IMR-90 (cell line): Measurements from ENCODE around the gene AVP. TPM values are rescaled to one million over a fixed set of nuclear protein-coding genes. Genes with fewer than 3 reads are reported as not detected.
"Not testable (repeated sequence)": the region's sequence is repeated elsewhere in the genome, so short reads cannot be mapped to it uniquely, and the experiment has no call there.

ENCODE experiments used
- ATAC-seq: fragments of 200-7000 bp; cut with Tn5 transposase; 2 replicates; pipeline ENCODE4 v1.9.1; 2020; ENCODE audit warnings: low read depth, mild to moderate bottlenecking, moderate library complexity
- BruUV-seq: library from RNA; stranded (reverse); fragments of 400-500 nt; replicated peaks from 2 replicates; lab custom pipeline; 2021; lab: Mats Ljungman, UMichigan
- CTCF ChIA-PET: fragments of 300-600 bp; formaldehyde crosslinking; extraction: SDS; loops from one replicate; lab custom pipeline; 2021; ENCODE audit warnings: antibody characterized with exemption; lab: Yijun Ruan, JAX
- POLR2A ChIA-PET: fragments of 300-600 bp; sonication (Branson Sonifier 250); formaldehyde crosslinking; loops from one replicate; lab custom pipeline; 2022; ENCODE audit warnings: antibody characterized with exemption; ENCODE audit not compliant: unreplicated experiment; lab: Charles Lee
- DNase-seq: peaks from one replicate; pipeline ENCODE4 v3.0.0; 2013
- H2AFZ ChIP-seq: replicated peaks from 2 replicates; pipeline ENCODE3; 2013; ENCODE audit warnings: low read length, mild to moderate bottlenecking; ENCODE audit not compliant: poor library complexity
- H2AK5ac ChIP-seq: 2 replicates; pipeline ENCODE4 v1.6.1; 2013; ENCODE audit warnings: low read depth, low read length, inconsistent platforms
- H2AK9ac ChIP-seq: replicated peaks from 2 replicates; pipeline ENCODE3; 2013; ENCODE audit warnings: mild to moderate bottlenecking, low read depth, low read length, moderate library complexity; ENCODE audit not compliant: poor library complexity
- H2BK120ac ChIP-seq: 2 replicates; pipeline ENCODE4 v1.6.1; 2013; ENCODE audit warnings: low read depth, low read length, inconsistent platforms
- H2BK15ac ChIP-seq: 3 replicates; pipeline ENCODE4 v1.6.1; 2013; ENCODE audit warnings: low read depth, low read length, inconsistent platforms
- H2BK20ac ChIP-seq: 2 replicates; pipeline ENCODE4 v1.6.1; 2013; ENCODE audit warnings: low read depth, mild to moderate bottlenecking, inconsistent platforms, low read length, moderate library complexity
- H2BK5ac ChIP-seq: 2 replicates; pipeline ENCODE4 v1.6.1; 2013; ENCODE audit warnings: mild to moderate bottlenecking, low read depth, low read length, inconsistent platforms; ENCODE audit not compliant: poor library complexity, severe bottlenecking
- H3K14ac ChIP-seq: replicated peaks from 2 replicates; pipeline ENCODE4 v1.6.1; 2013; ENCODE audit warnings: low read depth, low read length, inconsistent platforms
- H3K18ac ChIP-seq: 2 replicates; pipeline ENCODE4 v1.6.1; 2013; ENCODE audit warnings: low read depth, low read length, control low read depth
- H3K23ac ChIP-seq: 2 replicates; pipeline ENCODE4 v1.6.1; 2013; ENCODE audit warnings: low read depth, low read length, inconsistent platforms
- H3K27ac ChIP-seq: 2 replicates; pipeline ENCODE4 v1.5.1; 2013; ENCODE audit warnings: mild to moderate bottlenecking, control low read depth, low read length; ENCODE audit not compliant: insufficient read depth
- H3K27me3 ChIP-seq: 2 replicates; pipeline ENCODE4 v1.6.1; 2013; ENCODE audit warnings: low read length; ENCODE audit not compliant: control insufficient read depth, insufficient read depth
- H3K36me3 ChIP-seq: 2 replicates; pipeline ENCODE4 v1.6.1; 2013; ENCODE audit warnings: low read length, mixed read lengths; ENCODE audit not compliant: control insufficient read depth, insufficient read depth
- H3K4ac ChIP-seq: 2 replicates; pipeline ENCODE4 v1.6.1; 2013; ENCODE audit warnings: low read depth, low read length, inconsistent platforms
- H3K4me1 ChIP-seq: 2 replicates; pipeline ENCODE4 v1.6.1; 2013; ENCODE audit warnings: low read length, mixed read lengths; ENCODE audit not compliant: control insufficient read depth, insufficient read depth
- H3K4me2 ChIP-seq: 2 replicates; pipeline ENCODE4 v1.6.1; 2013; ENCODE audit warnings: low read depth, mild to moderate bottlenecking, control low read depth, low read length, moderate library complexity
- H3K4me3 ChIP-seq: 2 replicates; pipeline ENCODE4 v1.5.1; 2013; ENCODE audit warnings: low read depth, mild to moderate bottlenecking, control low read depth, low read length, moderate library complexity; ENCODE audit not compliant: insufficient read depth
- H3K56ac ChIP-seq: 2 replicates; pipeline ENCODE4 v1.6.1; 2013; ENCODE audit warnings: low read length, inconsistent platforms; ENCODE audit not compliant: insufficient read depth; ENCODE audit errors: extremely low read depth
- H3K79me1 ChIP-seq, 2 experiments: 2 replicates each; pipeline ENCODE4 v1.6.1; 2013; ENCODE audit warnings: low read length in 2 of 2, inconsistent platforms in 1 of 2, low read depth in 1 of 2
- H3K9ac ChIP-seq: 2 replicates; pipeline ENCODE4 v1.6.1; 2013; ENCODE audit warnings: low read depth, low read length, control low read depth
- H3K9me1 ChIP-seq: 2 replicates; pipeline ENCODE4 v1.6.1; 2013; ENCODE audit warnings: low read length, inconsistent platforms; ENCODE audit not compliant: insufficient read depth
- H3K9me3 ChIP-seq: 2 replicates; pipeline ENCODE4 v1.6.1; 2013; ENCODE audit warnings: low read length; ENCODE audit not compliant: control insufficient read depth, insufficient read depth
- H4K20me1 ChIP-seq: 2 replicates; pipeline ENCODE4 v1.6.1; 2013; ENCODE audit warnings: low read length, inconsistent platforms; ENCODE audit not compliant: insufficient read depth
- H4K5ac ChIP-seq: 2 replicates; pipeline ENCODE4 v1.6.1; 2013; ENCODE audit warnings: mild to moderate bottlenecking, low read depth, low read length, control low read depth
- H4K8ac ChIP-seq, 2 experiments: 2 replicates each; pipeline ENCODE4 v1.6.1; 2013; ENCODE audit warnings: low read depth in 2 of 2, low read length in 2 of 2, control low read depth in 1 of 2, inconsistent platforms in 1 of 2
- H4K91ac ChIP-seq: 2 replicates; pipeline ENCODE4 v1.6.1; 2013; ENCODE audit warnings: low read depth, low read length, inconsistent platforms; ENCODE audit not compliant: insufficient read depth
- WGBS, 2 experiments: methylation state at CpG; one replicate each; pipeline versions ENCODE4 v1.1.5 to v1.1.7; 2013; ENCODE audit warnings: missing lambda C conversion rate in 2 of 2; ENCODE audit not compliant: insufficient read length in 1 of 2; ENCODE audit errors: extremely low coverage in 2 of 2; 5-methylcytosine and 5-hydroxymethylcytosine counted together
- dilution Hi-C: fragments of 300-500 bp; cut with HindIII; formaldehyde crosslinking; loops from one replicate; pipeline ENCODE4 v1.14.3; 2018; ENCODE audit warnings: low sequenced_read_pairs; ENCODE audit not compliant: unreplicated experiment
- in situ Hi-C: fragments of 300-500 bp; cut with MboI; formaldehyde crosslinking; loops from 3 replicates; pipeline ENCODE4 v1.14.3; 2019; ENCODE audit warnings: low sequenced_read_pairs, inconsistent platforms, mixed read lengths
- intact Hi-C: fragments of 100-400 bp; cut with micrococcal nuclease; formaldehyde crosslinking; loops from 2 replicates; pipeline ENCODE4 v1.10.0; 2022
- polyA plus RNA-seq, 3 experiments: library from polyadenylated mRNA; depleted of rRNA; stranded (reverse); fragments of >200 nt; gene quantifications; 2 replicates each; pipeline ENCODE4 v1.2.3, GENCODE V29; 2012; ENCODE audit warnings: low replicate concordance in 1 of 3
- total RNA-seq: library from RNA; depleted of rRNA; stranded (reverse); fragments of >200 nt; gene quantifications from 2 replicates; pipeline ENCODE4 v1.2.3, GENCODE V29; 2012
- TF ChIP-seq, protein P1 (sequence below): fragments of 150-350 bp; IDR thresholded peaks from 2 replicates; pipeline ENCODE4 v1.6.1; 2017; ENCODE audit warnings: mild to moderate bottlenecking, antibody characterized with exemption, low read length, low read depth

The AVP gene
- total and polyA plus RNA-seq, 2 of the 4 experiments (the other 2 are of a cell fraction) = not detected

DNA sequence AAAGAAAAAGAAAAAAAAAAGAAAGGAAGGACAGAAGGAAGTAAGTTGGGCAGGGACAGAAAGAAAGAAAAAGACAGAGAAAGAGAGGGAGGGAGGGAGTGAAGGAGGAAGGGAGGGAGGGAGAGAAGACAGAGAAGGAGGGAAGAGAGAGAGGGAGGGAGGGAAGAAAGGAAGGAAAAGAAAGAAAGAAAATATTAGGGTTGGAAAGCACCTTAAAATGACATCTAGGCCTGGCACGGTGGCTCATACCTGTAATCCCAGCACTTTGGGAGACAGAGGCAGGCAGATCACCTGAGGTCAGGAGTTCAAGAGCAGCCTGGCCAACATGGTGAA lies 42.0 kb upstream of the AVP start (continued):
- TF ChIP-seq, protein P1, sequence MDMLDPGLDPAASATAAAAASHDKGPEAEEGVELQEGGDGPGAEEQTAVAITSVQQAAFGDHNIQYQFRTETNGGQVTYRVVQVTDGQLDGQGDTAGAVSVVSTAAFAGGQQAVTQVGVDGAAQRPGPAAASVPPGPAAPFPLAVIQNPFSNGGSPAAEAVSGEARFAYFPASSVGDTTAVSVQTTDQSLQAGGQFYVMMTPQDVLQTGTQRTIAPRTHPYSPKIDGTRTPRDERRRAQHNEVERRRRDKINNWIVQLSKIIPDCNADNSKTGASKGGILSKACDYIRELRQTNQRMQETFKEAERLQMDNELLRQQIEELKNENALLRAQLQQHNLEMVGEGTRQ = no peak

DNA sequence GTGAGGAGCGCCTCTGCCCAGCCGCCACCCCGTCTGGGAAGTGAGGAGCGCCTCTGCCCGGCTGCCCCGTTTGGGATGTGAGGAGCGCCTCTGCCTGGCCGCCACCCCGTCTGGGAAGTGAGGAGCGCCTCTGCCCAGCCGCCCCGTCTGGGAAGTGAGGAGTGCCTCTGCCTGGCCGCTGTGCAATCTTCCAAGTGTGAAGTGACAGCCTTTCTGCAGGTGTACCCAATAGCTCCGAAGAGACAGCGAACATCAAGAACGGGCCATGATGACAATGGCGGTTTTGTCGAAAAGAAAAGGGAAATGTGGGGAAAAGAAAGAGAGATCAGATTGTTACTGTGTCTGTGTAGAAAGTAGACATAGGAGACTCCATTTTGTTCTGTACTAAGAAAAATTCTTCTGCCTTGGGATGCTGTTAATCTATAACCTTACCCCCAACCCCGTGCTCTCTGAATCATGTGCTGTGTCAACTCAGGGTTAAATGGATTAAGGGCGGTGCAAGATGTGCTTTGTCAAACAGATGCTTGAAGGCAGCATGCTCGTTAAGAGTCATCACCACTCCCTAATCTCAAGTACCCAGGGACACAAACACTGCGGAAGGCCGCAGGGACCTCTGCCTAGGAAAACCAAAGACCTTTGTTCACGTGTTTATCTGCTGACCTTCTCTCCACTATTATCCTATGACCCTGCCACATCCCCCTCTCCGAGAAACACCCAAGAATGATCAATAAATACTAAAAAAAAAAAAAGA lies 41.4 kb upstream of the AVP start:
- H4K91ac ChIP-seq, intact Hi-C loops, H3K4me3 ChIP-seq, ATAC-seq, H2AK5ac ChIP-seq, H2BK15ac ChIP-seq, H3K9me3 ChIP-seq, H3K14ac ChIP-seq, CTCF ChIA-PET, dilution Hi-C loops, H3K56ac ChIP-seq, H3K27me3 ChIP-seq, H2BK120ac ChIP-seq, H3K4me1 ChIP-seq, H2BK20ac ChIP-seq, in situ Hi-C loops, H3K4ac ChIP-seq, H3K18ac ChIP-seq, H4K20me1 ChIP-seq, H3K23ac ChIP-seq, H4K8ac ChIP-seq, H2BK5ac ChIP-seq, H2AK9ac ChIP-seq, DNase-seq, BruUV-seq, H2AFZ ChIP-seq, H3K27ac ChIP-seq, H3K9me1 ChIP-seq, H3K9ac ChIP-seq, H3K4me2 ChIP-seq, POLR2A ChIA-PET, H4K5ac ChIP-seq: not testable (repeated sequence)
- peaks cover 16% of the 10 kb centered on the region for H3K36me3 ChIP-seq
- 100% methylated on average over 4 of the region's 25 CpGs; no CpG with 5 or more reads in 1 of the 2 experiments for WGBS, 2 experiments
- peaks cover 29 to 30% of the 10 kb centered on the region in 2 experiments for H3K79me1 ChIP-seq

DNA sequence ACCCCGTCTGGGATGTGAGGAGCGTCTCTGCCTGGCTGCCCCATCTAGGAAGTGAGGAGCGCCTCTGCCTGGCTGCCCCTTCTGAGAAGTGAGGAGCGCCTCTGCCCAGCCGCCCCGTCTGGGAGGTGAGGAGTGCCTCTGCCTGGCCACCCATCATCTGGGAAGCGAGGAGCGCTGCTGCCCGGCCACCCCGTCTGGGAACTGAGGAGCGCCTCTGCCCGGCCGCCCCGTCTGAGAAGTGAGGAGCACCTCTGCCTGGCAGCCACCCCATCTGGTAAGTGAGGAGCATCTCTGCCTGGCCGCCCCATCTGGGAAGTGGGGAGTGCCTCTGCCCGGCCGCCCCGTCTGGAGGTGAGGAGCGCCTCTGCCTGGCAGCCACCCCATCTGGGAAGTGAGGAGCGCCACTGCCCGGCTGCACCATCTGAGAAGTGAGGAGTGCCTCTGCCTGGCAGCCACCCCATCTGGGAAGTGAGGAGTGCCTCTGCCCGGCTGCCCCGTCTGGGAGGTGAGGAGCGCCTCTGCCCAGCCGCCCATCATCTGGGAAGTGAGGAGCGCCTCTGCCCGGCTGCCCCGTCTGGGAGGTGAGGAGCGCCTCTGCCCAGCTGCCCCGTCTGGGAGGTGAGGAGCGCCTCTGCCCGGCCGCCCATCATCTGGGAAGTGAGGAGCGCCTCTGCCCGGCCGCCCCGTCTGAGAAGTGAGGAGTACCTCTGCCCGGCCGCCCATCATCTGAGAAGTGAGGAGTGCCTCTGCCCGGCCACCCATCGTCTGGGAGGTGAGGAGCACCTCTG lies 40.4 kb upstream of the AVP start:
- in situ Hi-C loops, POLR2A ChIA-PET, DNase-seq, H2AFZ ChIP-seq, H3K23ac ChIP-seq, H4K20me1 ChIP-seq, H4K5ac ChIP-seq, H3K4me2 ChIP-seq, H3K4ac ChIP-seq, ATAC-seq, H4K91ac ChIP-seq, H4K8ac ChIP-seq, H3K9me3 ChIP-seq, H2BK5ac ChIP-seq, H3K27me3 ChIP-seq, intact Hi-C loops, BruUV-seq, H2BK120ac ChIP-seq, H3K14ac ChIP-seq, CTCF ChIA-PET, H3K56ac ChIP-seq, H3K27ac ChIP-seq, H3K18ac ChIP-seq, H3K9ac ChIP-seq, H3K9me1 ChIP-seq, dilution Hi-C loops, H2AK9ac ChIP-seq, H2AK5ac ChIP-seq, H3K4me3 ChIP-seq, H2BK15ac ChIP-seq, H3K4me1 ChIP-seq, H2BK20ac ChIP-seq: not testable (repeated sequence)
- Histone ChIP-seq H3K79me1 (peaks cover 29 to 30% of the 10 kb centered on the region in 2 experiments), H3K36me3 (peaks cover 19% of the 10 kb centered on the region)
- WGBS, 2 experiments = 94% methylated on average over 10 of the region's 41 CpGs; no CpG with 5 or more reads in 1 of the 2 experiments
